ENCODE results near the gene OPA1.

Gene OPA1

DNA sequence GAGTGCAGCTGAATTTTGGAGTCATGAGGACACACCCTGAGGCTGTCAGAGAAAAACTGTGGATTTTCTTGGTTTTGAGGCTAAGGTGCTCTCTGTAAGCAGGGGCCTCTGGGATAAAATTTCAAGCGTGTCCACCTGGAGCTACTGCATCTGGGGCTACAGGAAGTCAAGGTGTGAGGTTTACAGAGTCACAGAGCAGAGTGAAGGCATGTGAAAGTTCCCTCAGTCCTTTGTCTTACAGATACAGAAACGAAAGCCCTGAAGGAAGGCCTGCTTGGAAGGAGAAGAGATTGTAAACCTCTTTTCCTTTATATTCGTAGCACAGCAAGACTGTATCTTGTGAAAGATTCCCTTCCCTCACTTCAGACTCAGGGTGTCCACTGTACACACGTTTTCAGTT lies 138.6 kb downstream of the OPA1 start:
- Histone ChIP-seq H3K36me3 (ENCODE audit: insufficient read depth, low read length) (no peaks in the 10 kb centered on the region), H4K20me1 (ENCODE audit: insufficient read depth, low read length, poor library complexity, severe bottlenecking) (no peaks in the 10 kb centered on the region), H2AFZ (ENCODE audit: low read length) (no peak overlapping the region), H3K4me3 (ENCODE audit: low read length, poor library complexity, severe bottlenecking) (no peak overlapping the region), H3K4me2 (ENCODE audit: low read depth, low read length, poor library complexity, severe bottlenecking) (no peak overlapping the region), H3K9ac (ENCODE audit: low read depth, low read length, poor library complexity, severe bottlenecking) (no peak overlapping the region), H3K4me1 (ENCODE audit: insufficient read depth, low read length, poor library complexity, severe bottlenecking) (peaks cover 8% of the 10 kb centered on the region), H3K27me3 (ENCODE audit: insufficient read depth, low read length, poor library complexity, severe bottlenecking) (no peaks in the 10 kb centered on the region), H3K9me2 (replicated peaks; ENCODE audit: low read depth, low read length) (no peaks in the 10 kb centered on the region), H3K79me2 (ENCODE audit: insufficient read depth, low read length) (no peaks in the 10 kb centered on the region), H3F3A (ENCODE audit: low read depth) (no peaks in the 10 kb centered on the region), H3K9me3 (ENCODE audit: insufficient read depth, low read depth, low read length) (no peaks in the 10 kb centered on the region)
- no peak for TF ChIP-seq EZH2phosphoT487 (IDR thresholded peaks at IDR 0.05; ENCODE audit: borderline replicate concordance)
- TF ChIP-seq, protein P1, sequence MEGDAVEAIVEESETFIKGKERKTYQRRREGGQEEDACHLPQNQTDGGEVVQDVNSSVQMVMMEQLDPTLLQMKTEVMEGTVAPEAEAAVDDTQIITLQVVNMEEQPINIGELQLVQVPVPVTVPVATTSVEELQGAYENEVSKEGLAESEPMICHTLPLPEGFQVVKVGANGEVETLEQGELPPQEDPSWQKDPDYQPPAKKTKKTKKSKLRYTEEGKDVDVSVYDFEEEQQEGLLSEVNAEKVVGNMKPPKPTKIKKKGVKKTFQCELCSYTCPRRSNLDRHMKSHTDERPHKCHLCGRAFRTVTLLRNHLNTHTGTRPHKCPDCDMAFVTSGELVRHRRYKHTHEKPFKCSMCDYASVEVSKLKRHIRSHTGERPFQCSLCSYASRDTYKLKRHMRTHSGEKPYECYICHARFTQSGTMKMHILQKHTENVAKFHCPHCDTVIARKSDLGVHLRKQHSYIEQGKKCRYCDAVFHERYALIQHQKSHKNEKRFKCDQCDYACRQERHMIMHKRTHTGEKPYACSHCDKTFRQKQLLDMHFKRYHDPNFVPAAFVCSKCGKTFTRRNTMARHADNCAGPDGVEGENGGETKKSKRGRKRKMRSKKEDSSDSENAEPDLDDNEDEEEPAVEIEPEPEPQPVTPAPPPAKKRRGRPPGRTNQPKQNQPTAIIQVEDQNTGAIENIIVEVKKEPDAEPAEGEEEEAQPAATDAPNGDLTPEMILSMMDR (conservative IDR thresholded peaks at IDR 0.05; ENCODE audit: low read length), result no peak

DNA sequence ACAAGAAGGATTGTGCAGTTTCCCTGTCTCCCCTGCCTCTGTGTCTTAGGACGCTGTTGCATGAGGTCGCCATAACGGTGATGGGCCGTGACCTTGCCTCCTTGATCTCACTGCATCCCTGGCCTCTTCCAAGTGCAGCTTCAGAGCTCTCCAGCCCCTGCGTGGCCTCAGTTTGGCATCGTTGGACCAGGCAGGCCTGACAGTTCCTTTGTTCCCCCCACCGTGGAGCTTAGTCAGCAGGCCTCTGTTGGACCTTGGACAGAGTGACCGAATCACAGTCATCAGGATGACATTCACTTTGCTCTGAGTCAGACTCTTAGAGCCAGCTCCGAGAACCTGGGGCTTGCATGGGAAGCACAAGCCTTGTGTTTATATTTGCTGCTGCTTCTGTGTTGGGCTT lies 139.4 kb downstream of the OPA1 start:
- Histone ChIP-seq H3K9ac (ENCODE audit: low read depth, low read length, poor library complexity, severe bottlenecking) (no peak overlapping the region), H3K4me3 (ENCODE audit: low read length, poor library complexity, severe bottlenecking) (no peak overlapping the region), H3K27me3 (ENCODE audit: insufficient read depth, low read length, poor library complexity, severe bottlenecking) (no peaks in the 10 kb centered on the region), H4K20me1 (ENCODE audit: insufficient read depth, low read length, poor library complexity, severe bottlenecking) (no peaks in the 10 kb centered on the region), H3K36me3 (ENCODE audit: insufficient read depth, low read length) (no peaks in the 10 kb centered on the region), H3K4me1 (ENCODE audit: insufficient read depth, low read length, poor library complexity, severe bottlenecking) (peaks cover 8% of the 10 kb centered on the region), H3K9me3 (ENCODE audit: insufficient read depth, low read depth, low read length) (no peaks in the 10 kb centered on the region), H3K4me2 (ENCODE audit: low read depth, low read length, poor library complexity, severe bottlenecking) (no peak overlapping the region), H3F3A (ENCODE audit: low read depth) (no peaks in the 10 kb centered on the region), H2AFZ (ENCODE audit: low read length) (no peak overlapping the region), H3K9me2 (replicated peaks; ENCODE audit: low read depth, low read length) (no peaks in the 10 kb centered on the region), H3K79me2 (ENCODE audit: insufficient read depth, low read length) (no peaks in the 10 kb centered on the region)
- no peak for TF ChIP-seq EZH2phosphoT487 (IDR thresholded peaks at IDR 0.05; ENCODE audit: borderline replicate concordance)
- TF ChIP-seq, protein P1 (conservative IDR thresholded peaks at IDR 0.05; ENCODE audit: low read length), result no peak

DNA sequence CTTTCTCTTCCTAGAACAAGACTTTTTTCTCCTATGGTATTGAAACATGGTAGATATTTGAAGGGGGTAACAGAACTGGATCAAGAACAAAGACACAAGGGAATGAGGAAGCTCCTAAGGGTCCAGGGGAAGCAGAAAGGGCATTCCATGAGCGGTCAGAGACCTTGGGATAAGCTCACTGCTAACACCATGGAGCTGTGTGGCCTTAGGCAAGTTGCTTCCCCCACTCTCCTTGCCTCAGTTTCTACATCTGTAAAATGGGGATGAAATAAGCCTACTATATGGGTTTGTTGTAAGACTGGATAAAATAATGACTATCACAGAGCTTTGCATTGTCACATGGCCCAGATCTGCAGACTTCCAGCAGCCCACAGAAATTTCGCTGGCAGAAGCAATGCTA lies 139.8 kb downstream of the OPA1 start:
- H3K9me2 ChIP-seq (replicated peaks; ENCODE audit: low read depth, low read length), result no peaks in the 10 kb centered on the region
- H3K79me2 ChIP-seq (ENCODE audit: insufficient read depth, low read length), result no peaks in the 10 kb centered on the region
- no peak overlapping the region for H3K9ac ChIP-seq (ENCODE audit: low read depth, low read length, poor library complexity, severe bottlenecking)
- H3K4me2 ChIP-seq (ENCODE audit: low read depth, low read length, poor library complexity, severe bottlenecking), result no peak overlapping the region
- TF ChIP-seq, protein P1 (conservative IDR thresholded peaks at IDR 0.05; ENCODE audit: low read length), result no peak
- TF ChIP-seq EZH2phosphoT487 (IDR thresholded peaks at IDR 0.05; ENCODE audit: borderline replicate concordance), result no peak
- H3K27me3 ChIP-seq (ENCODE audit: insufficient read depth, low read length, poor library complexity, severe bottlenecking), result no peaks in the 10 kb centered on the region
- no peaks in the 10 kb centered on the region for H3K36me3 ChIP-seq (ENCODE audit: insufficient read depth, low read length)
- peaks cover 8% of the 10 kb centered on the region for H3K4me1 ChIP-seq (ENCODE audit: insufficient read depth, low read length, poor library complexity, severe bottlenecking)
- no peaks in the 10 kb centered on the region for H3F3A ChIP-seq (ENCODE audit: low read depth)
- H3K9me3 ChIP-seq (ENCODE audit: insufficient read depth, low read depth, low read length), result no peaks in the 10 kb centered on the region
- no peak overlapping the region for H2AFZ ChIP-seq (ENCODE audit: low read length)
- no peaks in the 10 kb centered on the region for H4K20me1 ChIP-seq (ENCODE audit: insufficient read depth, low read length, poor library complexity, severe bottlenecking)
- no peak overlapping the region for H3K4me3 ChIP-seq (ENCODE audit: low read length, poor library complexity, severe bottlenecking)
